AG10803 (cell line): Measurements from ENCODE around the gene GTF2A1L.

ENCODE experiments used
- DNase-seq: peaks from one replicate; pipeline ENCODE4 v3.0.0; 2010; ENCODE audit warnings: low read depth
- H3K4me3 ChIP-seq: 2 replicates; pipeline ENCODE4 v1.5.1; 2011; ENCODE audit warnings: mild to moderate bottlenecking, low read length, control low read depth
- TF ChIP-seq, protein P1 (sequence below): conservative IDR thresholded peaks from 2 replicates; pipeline ENCODE4 v1.5.1; 2011; ENCODE audit warnings: mild to moderate bottlenecking, low read length, control low read depth, inconsistent platforms

GTF2A1L gene

DNA sequence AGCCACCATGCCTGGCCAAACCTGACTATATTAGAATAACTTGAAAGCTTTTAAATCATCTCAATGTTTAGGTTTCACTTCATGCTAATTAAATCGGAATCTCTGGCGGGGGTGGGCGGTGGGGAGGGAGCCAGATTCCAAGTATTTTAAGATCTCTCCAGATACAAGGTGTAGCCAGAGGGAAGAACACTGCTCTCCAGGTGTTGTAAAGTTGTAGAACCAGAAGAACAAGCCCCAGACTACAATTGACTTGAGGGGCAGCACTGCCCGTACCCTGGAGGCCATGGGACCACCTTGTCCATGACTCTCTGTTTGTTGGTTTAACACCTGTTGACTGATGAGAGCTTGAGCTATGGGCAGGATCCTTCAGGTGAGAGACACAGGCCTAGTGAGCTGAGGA, 33.1 kb upstream of the GTF2A1L start:
- TF ChIP-seq, protein P1, sequence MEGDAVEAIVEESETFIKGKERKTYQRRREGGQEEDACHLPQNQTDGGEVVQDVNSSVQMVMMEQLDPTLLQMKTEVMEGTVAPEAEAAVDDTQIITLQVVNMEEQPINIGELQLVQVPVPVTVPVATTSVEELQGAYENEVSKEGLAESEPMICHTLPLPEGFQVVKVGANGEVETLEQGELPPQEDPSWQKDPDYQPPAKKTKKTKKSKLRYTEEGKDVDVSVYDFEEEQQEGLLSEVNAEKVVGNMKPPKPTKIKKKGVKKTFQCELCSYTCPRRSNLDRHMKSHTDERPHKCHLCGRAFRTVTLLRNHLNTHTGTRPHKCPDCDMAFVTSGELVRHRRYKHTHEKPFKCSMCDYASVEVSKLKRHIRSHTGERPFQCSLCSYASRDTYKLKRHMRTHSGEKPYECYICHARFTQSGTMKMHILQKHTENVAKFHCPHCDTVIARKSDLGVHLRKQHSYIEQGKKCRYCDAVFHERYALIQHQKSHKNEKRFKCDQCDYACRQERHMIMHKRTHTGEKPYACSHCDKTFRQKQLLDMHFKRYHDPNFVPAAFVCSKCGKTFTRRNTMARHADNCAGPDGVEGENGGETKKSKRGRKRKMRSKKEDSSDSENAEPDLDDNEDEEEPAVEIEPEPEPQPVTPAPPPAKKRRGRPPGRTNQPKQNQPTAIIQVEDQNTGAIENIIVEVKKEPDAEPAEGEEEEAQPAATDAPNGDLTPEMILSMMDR = no peak
- H3K4me3 ChIP-seq = no peak overlapping the region
- DNase-seq = no peak

DNA sequence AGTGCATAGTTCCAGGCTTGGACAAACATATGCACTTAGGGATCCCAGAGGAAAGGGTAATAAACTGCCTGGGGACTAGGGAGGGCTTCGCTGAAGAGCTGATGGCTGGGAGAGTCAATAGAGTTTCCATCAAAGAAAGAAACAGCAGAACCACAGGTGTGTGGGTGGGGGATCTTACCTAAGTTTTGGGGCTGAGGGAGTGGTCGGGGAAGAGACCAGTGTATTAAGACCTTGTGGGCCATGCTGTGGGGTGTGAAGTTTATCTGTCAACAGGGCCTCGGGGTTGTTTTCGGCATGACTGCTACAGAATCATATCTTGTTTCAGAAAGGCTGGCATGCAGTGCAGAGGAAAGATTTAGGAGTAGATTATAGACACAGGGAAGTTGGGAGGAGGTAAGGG, 31.2 kb upstream of the GTF2A1L start:
- no peak overlapping the region for H3K4me3 ChIP-seq
- DNase-seq = no peak
- TF ChIP-seq, protein P1 = no peak

DNA sequence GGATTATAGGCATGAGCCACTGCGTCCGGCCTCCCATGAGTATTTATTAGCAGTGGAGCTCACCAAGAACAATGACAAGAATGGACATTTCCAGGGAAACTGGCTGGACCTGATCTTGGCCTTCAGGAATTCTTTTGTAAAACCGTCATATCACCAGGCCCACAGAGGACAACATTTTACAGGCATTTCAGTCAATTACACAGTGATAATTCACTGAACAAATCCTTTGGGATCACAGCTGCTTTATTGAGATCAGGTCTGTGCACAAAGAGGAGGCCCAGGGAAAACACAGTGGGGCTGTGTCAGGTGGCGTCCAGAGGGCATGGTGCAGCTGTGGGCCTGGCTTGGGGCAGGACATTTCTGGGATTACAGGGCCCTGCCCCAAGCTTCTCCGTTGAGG, 30.1 kb upstream of the GTF2A1L start:
- TF ChIP-seq, protein P1 = no peak
- DNase-seq = no peak
- no peak overlapping the region for H3K4me3 ChIP-seq

DNA sequence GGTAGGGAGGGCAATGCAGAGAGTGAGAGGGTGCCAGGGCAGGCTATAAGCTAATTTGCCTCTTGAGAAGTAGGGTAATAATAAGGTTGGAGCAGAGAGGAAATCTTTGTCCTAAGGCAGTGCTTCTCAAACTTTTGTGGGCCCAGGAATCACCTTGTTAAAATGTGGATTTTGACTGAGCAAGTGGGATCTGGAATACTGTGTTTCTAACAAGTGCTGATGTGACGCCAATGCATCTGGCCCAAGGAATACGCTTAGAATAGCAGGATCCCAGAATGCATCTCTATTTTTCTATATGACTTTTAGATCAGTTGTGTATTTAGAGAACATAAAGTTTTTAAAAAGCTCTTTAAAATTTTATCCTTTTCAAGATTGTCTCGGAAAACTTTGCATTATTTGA, 29.7 kb upstream of the GTF2A1L start:
- no peak for DNase-seq

DNA sequence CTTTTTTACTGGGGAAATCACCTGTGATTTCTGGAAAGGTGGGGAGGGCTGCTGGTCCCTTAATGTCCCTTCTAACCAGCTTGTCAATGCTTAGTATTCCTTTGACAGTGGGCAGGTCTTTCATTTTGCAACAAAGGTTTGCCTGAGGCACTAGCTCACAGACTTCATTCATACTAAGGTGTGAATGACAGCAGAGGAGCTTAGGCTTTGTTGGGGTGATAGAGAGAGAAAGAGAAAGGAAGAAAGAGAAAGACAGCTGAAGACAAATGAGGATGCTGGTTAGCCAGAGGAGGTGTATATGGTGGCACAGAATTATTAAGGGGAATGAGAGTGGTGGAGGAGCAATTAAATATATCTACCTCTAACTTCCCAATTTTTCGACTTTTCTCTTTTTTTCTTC, 28.9 kb upstream of the GTF2A1L start:
- TF ChIP-seq, protein P1 = no peak
- H3K4me3 ChIP-seq = no peak overlapping the region
- DNase-seq = no peak

More for the DNA sequence above, 29.7 kb upstream of the GTF2A1L start:
- H3K4me3 ChIP-seq = no peak overlapping the region
- TF ChIP-seq, protein P1 = no peak

DNA sequence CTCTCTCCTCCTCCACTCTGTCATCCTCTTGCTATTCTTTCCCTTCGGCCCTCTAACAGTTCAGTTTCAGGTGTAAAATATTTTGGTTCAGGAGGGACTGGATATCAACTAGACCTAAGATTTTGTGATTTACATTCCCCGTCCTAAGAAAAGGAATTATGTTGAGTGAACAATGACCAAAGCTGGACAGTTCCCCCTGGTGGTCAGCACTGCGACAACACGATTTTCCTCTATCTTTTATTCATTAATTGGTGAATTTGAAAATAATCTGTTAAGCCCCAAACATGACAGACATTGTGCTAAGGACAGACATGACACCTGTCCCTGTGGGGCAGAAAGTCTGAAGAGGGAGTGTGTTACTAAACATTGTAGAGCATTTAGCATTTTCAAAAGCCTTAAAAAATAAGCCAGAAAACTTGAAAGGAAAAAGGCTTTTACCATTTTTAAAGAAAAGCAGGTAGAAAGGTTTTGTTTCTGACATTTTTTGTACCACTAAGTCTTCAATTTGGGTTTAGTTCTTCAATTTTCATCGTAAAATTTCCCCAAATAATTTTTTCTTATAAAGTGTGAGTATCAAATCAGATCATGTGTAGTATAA, 28.4 kb upstream of the GTF2A1L start:
- no peak overlapping the region for H3K4me3 ChIP-seq
- TF ChIP-seq, protein P1 = peak; percentile 87
- peak; percentile 46 for DNase-seq

DNA sequence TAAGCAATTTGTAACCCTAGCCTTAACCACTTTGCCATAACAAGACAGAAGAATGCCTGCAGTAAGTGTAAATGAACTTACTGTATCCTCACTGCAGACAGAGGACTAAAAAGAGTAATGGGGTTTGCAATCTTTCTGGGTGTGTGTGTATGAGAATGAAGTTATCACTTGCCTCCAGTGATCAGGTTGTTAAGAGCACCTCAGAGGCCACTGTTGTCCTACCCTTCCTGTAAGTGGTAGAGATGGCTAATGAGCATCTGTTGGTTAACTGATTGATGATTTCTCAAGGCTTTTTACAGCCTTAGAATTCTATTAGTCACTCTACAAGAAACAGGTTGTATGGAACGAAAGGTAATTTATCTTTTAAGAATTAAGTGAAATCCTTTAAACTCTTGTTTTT, 27.6 kb upstream of the GTF2A1L start:
- TF ChIP-seq, protein P1 = no peak
- DNase-seq = no peak
- H3K4me3 ChIP-seq = no peak overlapping the region
